ENCODE data around the gene POP7.

DNA sequence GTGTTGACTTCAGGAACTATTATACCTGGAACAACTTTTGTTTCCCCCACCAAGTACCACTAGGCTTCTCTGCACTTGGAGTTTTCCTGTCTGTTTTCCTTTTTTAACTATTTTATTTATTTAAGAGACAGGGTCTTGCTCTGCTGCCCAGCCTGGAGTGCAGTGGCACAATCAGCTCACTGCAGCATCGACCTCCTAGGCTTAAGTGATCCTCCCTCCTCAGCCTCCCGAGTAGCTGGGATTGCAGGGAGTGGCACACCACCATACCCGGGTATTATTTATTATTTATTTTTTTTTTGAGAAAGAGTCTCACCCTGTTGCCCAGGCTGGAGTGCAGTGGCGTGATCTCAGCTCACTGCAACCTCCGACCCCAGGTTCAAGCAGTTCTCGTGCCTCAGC lies 9.8 kb upstream of the POP7 start:
- TF ChIP-seq POLR2A (IDR thresholded peaks at IDR 0.05) (no peak), CTCF (IDR thresholded peaks at IDR 0.05) (no peak), EP300 (IDR thresholded peaks at IDR 0.05) (no peak)
